ENCODE measurements around the gene COL24A1. TPM values are rescaled to one million over a fixed set of nuclear protein-coding genes. Genes with fewer than 3 reads are reported as not detected.

Gene COL24A1
- total RNA-seq (2014; rRNA removed; shearing (Covaris generic)): 0.03 TPM in 1 of 2 replicates, not detected in the other

DNA sequence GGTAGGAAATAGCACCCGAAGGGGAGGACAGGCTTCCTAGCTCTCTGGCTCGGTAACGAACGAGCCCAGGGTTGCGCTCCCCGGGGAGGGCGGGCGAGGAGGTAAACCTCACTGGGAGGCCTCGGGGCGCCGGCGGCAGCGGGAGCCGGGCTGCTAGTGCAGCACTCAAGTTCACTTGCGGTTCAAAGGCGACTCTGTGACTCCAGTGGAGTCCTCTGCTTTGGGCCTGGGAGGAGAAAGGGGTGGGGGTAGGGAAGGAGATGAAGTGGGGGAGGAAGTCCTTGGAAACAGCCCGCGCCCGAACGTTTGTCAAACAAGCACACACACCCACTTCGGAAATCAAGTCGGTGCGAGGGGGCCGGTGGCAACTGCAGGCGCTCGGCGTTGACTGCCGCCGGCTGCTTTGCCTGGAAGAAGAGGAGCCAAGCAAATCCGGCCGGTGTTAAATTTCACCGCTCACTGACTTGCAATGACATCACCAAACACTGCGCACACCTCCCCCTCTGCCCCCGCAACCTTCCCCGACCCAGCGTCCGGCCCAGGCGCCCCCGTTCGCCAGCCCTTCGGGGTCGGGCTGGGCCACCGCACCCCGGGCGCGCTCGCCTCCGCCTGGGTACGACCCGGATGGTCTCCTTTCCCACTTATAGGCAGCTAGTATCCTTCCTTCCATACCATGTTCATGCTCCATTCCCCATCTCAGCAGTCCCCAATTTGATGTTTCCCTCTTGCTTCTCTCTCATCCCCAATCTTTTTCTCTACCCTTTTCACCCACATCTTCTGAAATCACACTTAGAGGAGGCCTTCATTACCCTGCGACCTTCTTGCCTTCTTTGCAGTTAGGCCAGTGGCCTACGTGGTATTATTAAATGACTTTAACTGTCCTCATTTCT, at the start of gene COL24A1:
TSS of gene COL24A1 (minus strand) at position 207 of the 890 bp plus-strand sequence. CDS start 376 bp downstream, outside the sequence.
- Histone ChIP-seq H3K4me1 (replicated peaks) (no peaks in the 10 kb centered on the region), H3K4me3 (no peak within 1 kb of the TSS), H3K27me3 (replicated peaks) (peaks cover 12% of the 10 kb centered on the region; the same call in 1 of the 2 replicates), H3K27ac (no peak within 1 kb of the TSS), H3K9me3 (replicated peaks) (no peaks in the 10 kb centered on the region), H3K36me3 (no peaks in the 10 kb centered on the region)
- no peak for DNase-seq (ENCODE audit: low read depth in 1 of 2, low spot score in 2 of 2)

DNA sequence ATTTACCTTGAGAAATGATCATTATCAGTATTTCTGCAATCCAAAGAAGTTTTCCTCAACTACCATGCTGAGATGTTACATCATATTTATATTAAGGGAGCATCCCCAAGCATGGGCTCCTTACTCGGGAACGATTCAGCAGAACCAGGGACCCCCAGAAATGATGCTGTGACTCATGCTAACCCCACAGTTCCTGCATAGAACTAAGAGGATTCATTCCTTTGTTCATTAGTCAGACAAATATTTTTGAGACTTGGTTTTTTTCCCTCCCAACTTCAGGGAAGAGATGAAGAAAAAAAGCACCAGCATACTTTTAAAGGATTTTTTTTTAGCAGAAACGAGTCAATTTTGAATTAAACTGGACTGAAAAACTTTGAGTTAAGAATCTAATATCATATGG, 49.2 kb upstream of the COL24A1 start:
- DNase-seq (ENCODE audit: low read depth in 1 of 2, low spot score in 2 of 2): no peak
- Histone ChIP-seq H3K4me3 (no peak overlapping the region), H3K36me3 (no peaks in the 10 kb centered on the region), H3K9me3 (replicated peaks) (no peaks in the 10 kb centered on the region), H3K27ac (no peak overlapping the region), H3K27me3 (replicated peaks) (no peaks in the 10 kb centered on the region), H3K4me1 (replicated peaks) (0 out of 2 replicates have a peak, but pooled peaks cover 10% of the 10 kb centered on the region)

DNA sequence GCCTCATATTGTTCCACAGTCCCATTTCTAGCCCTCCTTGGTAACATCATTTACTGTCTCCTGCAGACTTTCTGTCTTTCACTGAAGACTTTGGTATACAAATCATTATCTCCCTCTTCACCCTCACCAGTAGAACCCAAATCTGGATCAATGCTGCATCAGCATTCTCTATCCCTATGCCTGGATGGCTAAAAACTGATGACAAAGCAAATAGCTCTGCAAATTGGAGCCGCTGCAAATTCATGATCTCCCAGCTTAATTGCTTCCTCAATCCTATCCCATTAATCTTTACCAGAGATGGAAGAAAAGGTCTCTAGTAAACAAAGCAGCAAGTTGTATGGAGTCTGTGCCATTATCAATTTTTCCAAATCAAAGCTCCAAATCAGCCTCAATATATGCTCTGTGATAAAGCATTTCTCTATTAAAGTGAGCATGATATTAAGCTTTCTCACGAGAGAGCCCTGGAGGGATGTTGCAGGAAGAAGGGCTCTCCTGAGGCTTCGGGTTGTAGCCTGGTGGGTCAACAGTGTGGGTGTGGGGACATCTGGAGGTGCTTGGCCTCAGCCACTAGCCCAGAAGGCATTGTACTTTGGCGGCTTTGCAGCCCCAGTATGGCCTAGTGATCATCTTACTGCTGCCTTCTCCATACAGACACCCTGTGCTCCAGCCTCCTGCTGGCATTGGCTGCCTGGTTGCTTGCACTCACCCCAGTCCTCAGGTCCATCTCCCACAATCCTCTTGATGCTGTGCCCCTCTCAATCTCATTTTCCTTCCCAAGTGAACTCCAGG, 46.2 kb upstream of the COL24A1 start:
- Histone ChIP-seq H3K9me3 (replicated peaks) (no peaks in the 10 kb centered on the region), H3K27me3 (replicated peaks) (no peaks in the 10 kb centered on the region), H3K36me3 (no peaks in the 10 kb centered on the region), H3K4me1 (replicated peaks) (0 out of 2 replicates have a peak, but pooled peaks cover 6% of the 10 kb centered on the region), H3K27ac (no peak overlapping the region), H3K4me3 (no peak overlapping the region)
- DNase-seq (ENCODE audit: low read depth in 1 of 2, low spot score in 2 of 2): no peak

DNA sequence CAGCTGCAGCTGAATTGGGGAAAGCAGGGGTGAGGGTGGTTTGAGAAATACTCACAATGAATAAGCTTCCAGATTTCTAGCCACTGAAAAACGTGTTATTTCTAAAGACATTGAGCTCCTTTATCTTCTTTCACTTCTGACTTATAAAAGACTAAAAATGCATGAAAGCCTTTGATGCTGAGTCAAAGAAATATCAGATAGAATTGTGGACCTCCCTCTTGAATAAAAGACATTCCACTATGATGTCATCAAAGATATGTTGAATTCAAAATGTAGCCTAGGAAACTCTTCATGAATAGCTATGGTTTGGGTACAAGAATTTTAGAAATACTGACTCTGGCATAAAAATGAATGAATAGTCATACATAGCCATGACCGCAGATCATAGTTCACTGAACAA, 44.7 kb upstream of the COL24A1 start:
- Histone ChIP-seq H3K27ac (no peak overlapping the region), H3K4me1 (replicated peaks) (no peaks in the 10 kb centered on the region), H3K9me3 (replicated peaks) (no peaks in the 10 kb centered on the region), H3K27me3 (replicated peaks) (no peaks in the 10 kb centered on the region), H3K4me3 (no peak overlapping the region), H3K36me3 (no peaks in the 10 kb centered on the region)
- DNase-seq (ENCODE audit: low read depth in 1 of 2, low spot score in 2 of 2): no peak

DNA sequence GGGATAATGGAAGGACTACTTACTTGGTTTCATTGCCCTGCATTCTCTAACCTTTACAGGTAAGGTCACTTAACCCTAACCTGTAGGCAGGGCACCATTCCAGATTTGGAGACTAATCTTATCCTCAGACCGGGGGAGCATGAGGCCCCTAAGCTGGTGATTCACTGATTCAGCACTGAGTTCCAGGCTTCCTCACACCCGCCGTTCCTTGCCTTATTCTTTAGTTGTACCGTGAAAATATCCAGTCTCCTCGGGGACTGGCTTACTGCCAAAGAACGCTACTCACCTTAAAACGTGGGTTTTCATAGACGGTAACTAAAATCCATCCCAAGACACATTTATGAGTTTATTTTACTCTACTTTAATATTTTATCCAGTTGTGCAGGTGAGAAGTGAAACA, 44.3 kb upstream of the COL24A1 start:
- no peaks in the 10 kb centered on the region for H3K9me3 ChIP-seq (replicated peaks)
- DNase-seq (ENCODE audit: low read depth in 1 of 2, low spot score in 2 of 2): no peak
- H3K4me1 ChIP-seq (replicated peaks): no peaks in the 10 kb centered on the region
- no peak overlapping the region for H3K27ac ChIP-seq
- H3K27me3 ChIP-seq (replicated peaks): no peaks in the 10 kb centered on the region
- no peak overlapping the region for H3K4me3 ChIP-seq
- no peaks in the 10 kb centered on the region for H3K36me3 ChIP-seq

DNA sequence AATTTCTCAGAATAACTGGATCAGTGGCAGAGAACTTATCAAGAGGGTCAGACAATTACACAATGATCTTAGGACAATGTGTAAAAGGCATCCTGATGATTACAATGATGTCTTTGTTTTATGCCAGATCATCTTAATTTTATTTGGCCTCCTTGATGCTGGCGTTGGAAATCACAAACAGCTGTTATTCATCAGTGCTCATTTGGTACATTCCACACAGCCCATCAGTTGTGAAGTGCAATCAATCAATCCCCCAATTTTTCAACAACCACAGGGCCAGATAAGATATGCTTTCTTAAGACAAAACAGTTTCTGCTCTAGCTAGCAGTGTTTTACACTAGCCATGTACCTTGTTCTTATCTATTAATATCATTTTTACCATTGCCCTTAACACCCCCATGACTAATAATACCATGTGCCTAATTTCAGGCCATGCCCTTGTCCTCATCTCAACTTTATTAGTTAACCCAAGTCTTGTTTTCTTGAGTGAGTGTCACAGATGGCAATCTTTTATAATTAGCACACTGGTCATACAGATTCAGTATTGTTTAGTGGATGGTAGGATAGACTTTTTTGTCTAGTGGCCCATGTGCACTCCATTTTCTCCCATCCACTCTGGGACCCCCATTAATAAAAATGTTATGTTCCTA, 40.8 kb upstream of the COL24A1 start:
- no peaks in the 10 kb centered on the region for H3K9me3 ChIP-seq (replicated peaks)
- H3K36me3 ChIP-seq: no peaks in the 10 kb centered on the region
- DNase-seq (ENCODE audit: low read depth in 1 of 2, low spot score in 2 of 2): no peak
- H3K4me1 ChIP-seq (replicated peaks): no peaks in the 10 kb centered on the region
- H3K27me3 ChIP-seq (replicated peaks): no peaks in the 10 kb centered on the region
- no peak overlapping the region for H3K4me3 ChIP-seq
- no peak overlapping the region for H3K27ac ChIP-seq

DNA sequence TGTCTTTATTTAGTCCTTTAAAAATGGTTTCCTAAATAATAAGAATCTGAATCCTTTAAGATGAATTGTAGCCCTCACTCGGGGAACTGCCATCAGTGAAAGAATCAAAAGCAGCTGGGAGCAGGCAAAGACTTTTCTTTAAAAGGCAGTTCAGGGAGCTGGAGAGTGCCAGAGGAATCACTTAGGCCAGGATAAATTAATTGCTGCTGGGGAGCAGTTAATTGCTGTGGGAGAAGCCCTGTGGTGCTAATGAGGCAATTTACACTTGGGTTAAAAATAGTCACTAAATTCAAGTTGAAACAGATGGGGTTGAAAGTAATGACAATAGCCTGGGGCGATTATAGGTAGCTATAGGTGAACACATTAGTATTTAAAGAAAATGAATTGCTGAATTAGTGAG, 38.7 kb upstream of the COL24A1 start:
- H3K27ac ChIP-seq: no peak overlapping the region
- no peaks in the 10 kb centered on the region for H3K27me3 ChIP-seq (replicated peaks)
- no peaks in the 10 kb centered on the region for H3K4me1 ChIP-seq (replicated peaks)
- H3K4me3 ChIP-seq: no peak overlapping the region
- no peak for DNase-seq (ENCODE audit: low read depth in 1 of 2, low spot score in 2 of 2)
- H3K9me3 ChIP-seq (replicated peaks): no peaks in the 10 kb centered on the region
- H3K36me3 ChIP-seq: no peaks in the 10 kb centered on the region

DNA sequence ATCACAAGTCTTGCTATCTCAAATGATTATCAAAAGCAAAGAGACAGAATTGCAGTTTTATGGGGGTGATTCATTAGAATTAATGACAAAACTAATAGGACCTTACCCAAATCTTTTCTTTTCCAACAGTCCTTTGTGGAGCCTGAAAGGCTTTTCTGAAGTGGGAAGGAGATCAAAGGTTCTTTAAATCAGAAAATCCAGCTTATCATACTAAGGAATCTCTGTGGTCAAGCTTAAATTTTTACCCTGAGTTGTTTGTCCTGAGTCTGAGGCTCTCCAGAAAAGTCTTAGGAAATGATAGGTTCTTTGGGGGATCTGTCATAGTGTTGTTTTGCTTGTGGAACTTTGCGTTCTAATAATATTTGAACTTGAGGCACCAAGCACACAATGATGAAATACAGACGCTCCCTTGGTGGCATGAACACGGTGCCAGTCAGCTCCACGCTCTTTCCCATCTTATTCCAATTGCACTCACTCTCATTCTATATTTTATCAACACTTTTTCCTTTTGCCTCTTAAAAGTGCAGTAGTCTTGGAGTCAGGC, 38.0 kb upstream of the COL24A1 start:
- DNase-seq (ENCODE audit: low read depth in 1 of 2, low spot score in 2 of 2): no peak
- no peaks in the 10 kb centered on the region for H3K4me1 ChIP-seq (replicated peaks)
- H3K4me3 ChIP-seq: no peak overlapping the region
- no peaks in the 10 kb centered on the region for H3K36me3 ChIP-seq
- H3K27ac ChIP-seq: no peak overlapping the region
- H3K9me3 ChIP-seq (replicated peaks): no peaks in the 10 kb centered on the region
- H3K27me3 ChIP-seq (replicated peaks): no peaks in the 10 kb centered on the region

DNA sequence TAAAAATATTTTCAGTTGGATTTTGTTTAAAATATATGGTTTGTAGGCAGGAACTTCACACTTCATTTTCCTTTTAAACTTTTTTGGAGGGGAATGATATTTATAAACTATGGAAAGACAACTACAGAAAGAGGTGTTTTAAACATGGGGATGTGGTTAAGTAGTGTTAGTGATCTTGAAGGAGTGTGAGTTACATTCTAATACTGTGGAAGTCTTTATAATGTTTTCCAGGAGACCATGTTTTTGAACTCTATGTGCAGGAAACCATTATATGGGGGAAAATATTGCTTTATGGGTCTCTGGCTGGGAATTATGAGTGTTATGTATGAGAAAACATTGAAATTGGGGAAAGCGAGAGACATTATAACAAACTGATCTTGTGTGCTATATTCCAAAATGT, 35.8 kb upstream of the COL24A1 start:
- no peak for DNase-seq (ENCODE audit: low read depth in 1 of 2, low spot score in 2 of 2)
- Histone ChIP-seq H3K27ac (no peak overlapping the region), H3K4me1 (replicated peaks) (no peaks in the 10 kb centered on the region), H3K4me3 (no peak overlapping the region), H3K9me3 (replicated peaks) (no peaks in the 10 kb centered on the region), H3K36me3 (no peaks in the 10 kb centered on the region), H3K27me3 (replicated peaks) (no peaks in the 10 kb centered on the region)

DNA sequence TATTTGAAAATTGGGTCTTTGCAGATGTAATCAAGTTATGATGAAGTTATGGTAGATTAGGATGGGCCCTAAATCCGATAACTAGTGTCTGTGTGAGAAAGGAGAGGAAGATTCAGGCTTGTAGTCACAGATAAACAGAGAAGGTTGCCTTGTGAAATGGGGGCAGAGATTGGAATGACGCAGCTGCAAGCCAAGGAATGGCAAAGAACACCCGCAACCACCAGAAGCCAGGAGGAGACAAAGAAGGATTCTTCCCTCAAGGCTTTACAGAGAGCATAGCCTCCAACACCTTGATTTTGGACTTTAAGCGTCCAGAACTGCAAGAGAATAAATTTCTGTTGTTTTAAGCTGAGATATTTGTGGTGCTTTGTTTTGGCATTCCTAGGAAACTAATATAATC, 35.4 kb upstream of the COL24A1 start:
- Histone ChIP-seq H3K27ac (no peak overlapping the region), H3K4me1 (replicated peaks) (no peaks in the 10 kb centered on the region), H3K27me3 (replicated peaks) (no peaks in the 10 kb centered on the region), H3K9me3 (replicated peaks) (no peaks in the 10 kb centered on the region), H3K4me3 (no peak overlapping the region), H3K36me3 (no peaks in the 10 kb centered on the region)
- no peak for DNase-seq (ENCODE audit: low read depth in 1 of 2, low spot score in 2 of 2)

DNA sequence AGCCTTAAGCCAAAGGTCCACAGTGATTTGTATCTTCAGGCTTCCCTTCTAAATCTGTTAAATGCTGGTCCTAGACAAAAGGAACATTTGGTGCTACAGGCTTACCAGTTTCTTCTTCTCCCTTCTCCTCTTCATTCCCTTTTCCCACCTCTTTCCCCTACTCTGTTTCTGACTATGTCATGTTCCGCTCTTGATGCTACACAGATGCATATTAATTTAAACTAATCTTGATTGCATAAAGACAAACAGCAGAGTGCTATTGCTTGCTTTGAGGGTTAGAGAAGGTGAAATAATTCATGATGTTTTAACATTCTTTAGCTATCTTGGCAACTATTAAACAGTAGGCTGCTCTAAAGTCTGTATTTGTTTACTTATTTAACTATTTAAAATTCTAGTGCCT, 34.3 kb upstream of the COL24A1 start:
- no peak for DNase-seq (ENCODE audit: low read depth in 1 of 2, low spot score in 2 of 2)
- Histone ChIP-seq H3K4me1 (replicated peaks) (no peaks in the 10 kb centered on the region), H3K27me3 (replicated peaks) (no peaks in the 10 kb centered on the region), H3K36me3 (no peaks in the 10 kb centered on the region), H3K9me3 (replicated peaks) (no peaks in the 10 kb centered on the region), H3K4me3 (no peak overlapping the region), H3K27ac (no peak overlapping the region)

DNA sequence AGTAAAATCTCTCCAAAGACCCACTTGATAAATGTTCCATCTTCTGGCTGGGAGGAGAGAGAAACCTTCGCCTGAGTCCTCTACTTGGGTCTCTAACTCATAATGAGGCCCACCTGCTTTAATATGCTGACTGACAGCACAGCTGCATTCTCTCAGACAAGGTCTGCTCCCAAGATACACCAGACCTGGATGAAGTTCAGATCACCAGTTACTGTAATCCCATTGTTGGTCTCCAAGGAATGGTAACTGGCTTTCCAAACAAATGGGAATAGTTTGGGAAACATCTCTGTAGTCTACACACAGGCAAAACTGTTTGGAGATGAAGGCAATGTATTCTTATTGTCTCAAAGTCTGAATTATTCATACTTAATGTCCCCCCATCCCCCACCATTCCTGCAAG, 27.9 kb upstream of the COL24A1 start:
- Histone ChIP-seq H3K27me3 (replicated peaks) (no peaks in the 10 kb centered on the region; the same call in 1 of the 2 replicates), H3K4me3 (no peak overlapping the region), H3K4me1 (replicated peaks) (no peaks in the 10 kb centered on the region), H3K27ac (no peak overlapping the region), H3K36me3 (no peaks in the 10 kb centered on the region), H3K9me3 (replicated peaks) (no peaks in the 10 kb centered on the region)
- DNase-seq (ENCODE audit: low read depth in 1 of 2, low spot score in 2 of 2): no peak

DNA sequence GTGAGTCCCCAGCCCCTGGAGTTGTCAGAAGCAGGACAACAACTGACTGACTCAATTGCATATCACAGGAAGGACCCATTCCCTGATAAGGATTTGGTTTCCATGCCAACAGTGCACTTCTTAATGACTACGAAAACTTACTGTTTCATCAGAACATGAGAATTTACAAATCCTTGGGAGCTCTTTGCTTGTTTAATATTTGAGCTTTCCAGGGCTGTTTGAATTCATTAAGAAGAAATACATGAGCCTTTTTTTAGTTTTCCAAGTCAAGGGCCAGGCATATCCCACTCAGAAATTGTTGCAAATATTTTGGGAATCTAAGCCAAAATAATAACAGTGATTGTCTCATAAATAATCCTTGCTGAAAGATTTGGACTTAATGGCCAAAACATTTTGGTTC, 27.2 kb upstream of the COL24A1 start:
- H3K9me3 ChIP-seq (replicated peaks): no peaks in the 10 kb centered on the region
- no peaks in the 10 kb centered on the region for H3K36me3 ChIP-seq
- no peaks in the 10 kb centered on the region; the same call in 1 of the 2 replicates for H3K27me3 ChIP-seq (replicated peaks)
- H3K4me3 ChIP-seq: no peak overlapping the region
- DNase-seq (ENCODE audit: low read depth in 1 of 2, low spot score in 2 of 2): no peak
- no peaks in the 10 kb centered on the region for H3K4me1 ChIP-seq (replicated peaks)
- no peak overlapping the region for H3K27ac ChIP-seq
